ENCODE results near the gene RAD51B.

DNA sequence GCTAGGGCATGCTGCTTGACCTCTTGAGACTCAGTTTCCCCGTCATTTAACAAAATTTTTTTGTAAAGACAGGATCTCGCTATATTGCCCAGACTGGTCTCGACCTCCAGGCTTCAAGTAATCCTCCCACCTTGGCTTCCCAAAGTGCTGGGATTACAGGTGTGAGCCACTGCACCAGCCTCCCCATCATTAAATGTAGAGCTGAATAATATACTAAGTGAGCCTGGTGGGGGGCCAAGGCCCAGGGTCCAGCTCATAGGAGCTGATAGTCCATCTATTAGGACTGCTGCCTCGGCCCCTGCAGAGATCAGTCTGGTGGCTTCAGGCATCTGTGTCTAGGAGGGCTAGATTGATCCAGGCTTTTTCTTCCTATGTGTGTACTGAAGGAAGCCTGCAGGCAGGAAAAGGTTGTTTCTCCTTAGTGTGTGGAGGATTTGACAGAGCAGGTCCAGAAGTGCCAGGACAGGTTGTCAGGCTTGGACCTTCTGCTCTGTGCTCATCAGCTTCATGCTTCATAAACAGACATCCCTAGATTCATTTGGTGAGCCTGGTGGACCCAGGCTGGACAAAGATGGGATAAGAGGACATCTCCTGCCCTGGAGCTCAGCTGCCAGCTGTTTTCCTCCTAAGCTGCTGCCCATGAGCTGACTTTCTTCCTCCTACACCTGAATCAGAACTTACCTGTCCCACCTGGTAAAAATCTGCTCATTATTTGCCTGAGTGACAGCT is 837.9 kb downstream of the RAD51B start:
- no peak for TF ChIP-seq CTCF (IDR thresholded peaks at IDR 0.05)
- no peak for TF ChIP-seq POLR2A (IDR thresholded peaks at IDR 0.05)
- TF ChIP-seq POLR2AphosphoS5 (IDR thresholded peaks at IDR 0.05), result no peak
- TF ChIP-seq EP300 (IDR thresholded peaks at IDR 0.05), result no peak
